Raji (cell line): ENCODE results near the gene DHODH.
A peak's percentile ranks its signal among the peaks of the same experiment; 100 is the strongest.

Experiments
- POLR2A ChIP-seq: IDR thresholded peaks from 2 replicates; pipeline ENCODE4 v1.6.1; 2011; ENCODE audit warnings: low read depth, low read length, control low read depth; ENCODE audit not compliant: insufficient read depth

Gene DHODH

GRCh38 chr16:72008424-72009216 lies at the start of gene DHODH:
DHODH (plus strand) TSS chr16:72008744; CDS start chr16:72008765, 21 bp downstream.
- TF ChIP-seq POLR2A = peak; percentile 94

DNA sequence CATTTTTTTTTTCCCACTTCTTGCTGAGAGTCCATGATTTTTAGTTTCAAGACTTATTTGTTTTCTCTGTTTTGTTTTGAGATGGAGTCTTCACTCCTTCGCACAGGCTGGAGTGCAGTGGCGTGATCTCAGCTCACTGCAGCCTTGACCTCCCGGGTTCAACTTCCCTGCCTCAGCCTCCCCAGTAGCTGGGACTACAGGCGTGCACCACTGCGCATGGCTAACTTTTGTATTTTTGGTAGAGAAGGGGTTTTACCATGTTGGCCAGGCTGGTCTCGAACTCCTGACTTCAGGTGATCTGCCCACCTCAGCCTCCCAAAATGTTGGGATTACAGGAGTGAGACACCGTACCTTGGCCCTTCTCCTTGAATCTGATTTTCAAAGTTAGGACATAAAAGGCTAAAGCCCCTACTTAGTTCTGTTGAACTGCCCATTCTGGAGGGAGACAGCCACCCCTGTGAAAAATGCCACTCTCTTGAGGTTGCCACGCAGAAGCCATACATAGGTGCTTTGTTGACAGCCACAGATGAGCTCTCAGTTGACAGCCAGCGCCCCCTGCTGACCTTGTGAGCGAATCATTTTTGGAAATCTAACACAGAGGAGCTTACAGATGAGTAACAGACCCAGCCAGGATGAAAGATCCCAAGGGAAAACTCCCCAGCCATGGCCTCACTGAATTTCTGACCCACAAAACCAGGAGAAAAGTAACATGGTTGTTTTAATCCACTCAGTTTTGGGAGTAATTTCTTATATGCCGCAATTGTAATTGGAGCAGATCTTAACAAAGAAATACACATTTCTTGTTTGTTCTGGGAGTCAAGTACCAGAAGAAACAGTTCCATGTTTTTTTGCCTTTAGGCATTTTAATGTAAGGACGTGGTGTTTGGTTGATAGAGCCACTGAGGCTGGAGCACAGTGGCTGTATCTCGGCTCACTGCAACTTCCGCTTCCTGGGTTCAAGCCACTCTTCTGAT lies 47.2 kb upstream of the DHODH start:
- no peak for TF ChIP-seq POLR2A

- no peak for TF ChIP-seq POLR2A
Observed at GRCh38 chr16:71963125-71963875, 45.2 kb upstream of the DHODH start.

DNA sequence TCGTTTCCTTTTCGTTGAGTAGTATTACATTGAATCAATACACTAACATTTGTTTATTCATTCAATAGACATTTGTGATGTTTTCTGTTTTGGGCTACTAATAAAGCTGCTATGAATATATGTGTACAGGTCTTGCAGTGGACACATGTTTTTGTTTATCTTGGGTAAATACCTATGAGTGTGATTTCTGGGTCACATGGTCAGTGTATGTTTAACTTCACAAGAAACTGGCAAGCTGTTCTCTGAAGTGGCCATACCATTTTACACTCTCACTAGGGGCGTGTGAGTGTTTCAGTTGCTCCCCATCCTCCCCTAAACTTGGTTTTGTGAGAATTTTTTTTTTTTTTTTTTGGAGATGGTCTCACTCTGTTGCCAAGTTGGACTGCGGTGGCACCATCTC lies 43.3 kb upstream of the DHODH start:
- TF ChIP-seq POLR2A = no peak

GRCh38 chr16:71966932-71967331 lies 41.6 kb upstream of the DHODH start:
- no peak for TF ChIP-seq POLR2A

DNA sequence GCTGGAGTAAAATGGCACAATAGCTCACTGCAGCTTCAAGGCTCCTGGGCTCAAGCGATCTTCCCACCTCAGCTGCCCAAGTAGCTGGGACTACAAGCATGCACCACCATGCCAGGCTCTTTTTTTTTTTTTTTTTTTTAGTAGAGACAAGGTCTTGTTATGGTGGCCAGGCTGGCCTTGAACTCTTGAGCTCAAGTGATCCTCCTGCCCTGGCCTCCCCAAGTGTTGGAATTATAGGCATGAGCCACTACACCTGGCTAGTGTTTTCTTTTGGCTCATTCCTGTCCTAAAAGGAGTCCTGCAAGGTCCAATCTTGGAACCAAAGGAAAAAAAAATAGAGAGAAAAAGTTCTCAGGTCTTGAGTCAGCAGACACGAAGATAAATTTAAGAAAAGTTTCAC lies 39.2 kb upstream of the DHODH start:
- no peak for TF ChIP-seq POLR2A

GRCh38 chr16:71971571-71971970 lies 37.0 kb upstream of the DHODH start:
- no peak for TF ChIP-seq POLR2A

GRCh38 chr16:71972356-71972755 lies 36.2 kb upstream of the DHODH start:
- TF ChIP-seq POLR2A = no peak

GRCh38 chr16:71973001-71973400 lies 35.5 kb upstream of the DHODH start:
- TF ChIP-seq POLR2A = no peak

DNA sequence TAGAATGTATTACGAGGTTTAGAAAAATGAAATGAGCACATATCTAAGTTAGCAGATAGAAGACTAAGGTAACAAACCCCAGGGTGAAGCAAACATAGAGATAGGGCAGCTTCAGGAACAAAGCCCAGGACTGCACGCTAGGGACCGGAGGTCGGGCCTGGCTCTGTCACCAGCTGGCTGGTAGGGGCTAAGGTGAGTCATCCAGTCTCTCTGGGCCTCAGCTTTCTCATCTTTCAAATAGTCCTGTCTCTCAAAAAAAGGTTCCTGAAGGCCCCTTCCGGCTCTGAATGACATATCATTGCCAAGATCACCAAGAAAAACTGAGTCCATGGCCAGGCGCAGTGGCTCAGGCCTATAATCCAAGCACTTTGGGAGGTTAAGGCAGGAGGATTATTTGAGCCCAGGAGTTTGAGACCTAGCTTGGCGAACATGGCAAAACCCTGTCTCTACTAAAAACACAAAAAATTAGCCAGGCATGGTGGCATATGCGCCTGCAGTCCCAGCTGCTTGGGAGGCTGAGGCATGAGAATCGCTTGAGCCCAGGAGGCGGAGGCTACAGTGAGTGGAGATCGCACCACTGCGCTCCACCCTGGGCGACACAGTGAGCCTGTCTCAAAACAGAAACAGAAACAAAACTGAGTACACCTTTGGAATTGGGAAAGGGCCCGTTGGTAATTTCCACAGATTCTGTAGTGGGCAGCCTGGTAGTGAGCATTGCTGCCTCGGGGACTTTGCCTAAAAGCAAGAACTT lies 34.3 kb upstream of the DHODH start:
- no peak for TF ChIP-seq POLR2A

DNA sequence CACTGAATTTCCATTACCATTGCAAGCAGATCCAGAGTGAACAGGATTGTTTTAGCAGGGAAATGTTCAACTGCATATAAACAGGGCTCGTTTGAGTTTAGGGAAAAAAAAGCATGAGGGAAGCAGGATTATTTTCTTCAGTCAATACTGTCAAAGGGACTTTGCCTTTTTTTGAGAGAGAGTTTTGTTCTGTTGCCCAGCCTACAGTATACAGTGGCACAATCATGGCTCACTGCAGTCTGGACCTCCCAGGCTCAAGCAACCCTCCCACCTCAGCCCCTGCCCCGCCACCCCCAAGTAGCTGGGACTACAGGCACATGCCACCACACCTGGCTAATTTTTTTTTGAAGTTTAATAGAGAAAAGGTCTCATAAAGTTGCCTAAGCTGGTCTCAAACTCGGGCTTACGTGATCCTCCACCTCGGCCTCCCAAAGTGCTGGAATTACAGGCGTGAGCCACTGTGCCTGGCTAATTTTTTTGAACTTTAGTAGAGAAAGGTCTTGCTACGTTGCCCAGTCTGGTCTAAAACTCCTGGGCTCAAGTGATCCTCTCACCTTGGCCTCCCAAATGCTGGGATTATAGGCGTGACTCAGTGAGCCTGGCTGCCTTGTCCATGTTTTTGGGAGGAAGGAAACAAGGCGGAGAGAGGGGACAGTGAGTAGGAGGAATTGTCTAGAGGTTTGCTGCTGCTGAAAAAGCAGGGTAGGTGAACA lies 23.1 kb upstream of the DHODH start:
- TF ChIP-seq POLR2A = no peak

- TF ChIP-seq POLR2A = no peak
Observed at GRCh38 chr16:71986131-71986530, 22.4 kb upstream of the DHODH start.

GRCh38 chr16:71995038-71995437 lies 13.5 kb upstream of the DHODH start:
- TF ChIP-seq POLR2A = no peak

DNA sequence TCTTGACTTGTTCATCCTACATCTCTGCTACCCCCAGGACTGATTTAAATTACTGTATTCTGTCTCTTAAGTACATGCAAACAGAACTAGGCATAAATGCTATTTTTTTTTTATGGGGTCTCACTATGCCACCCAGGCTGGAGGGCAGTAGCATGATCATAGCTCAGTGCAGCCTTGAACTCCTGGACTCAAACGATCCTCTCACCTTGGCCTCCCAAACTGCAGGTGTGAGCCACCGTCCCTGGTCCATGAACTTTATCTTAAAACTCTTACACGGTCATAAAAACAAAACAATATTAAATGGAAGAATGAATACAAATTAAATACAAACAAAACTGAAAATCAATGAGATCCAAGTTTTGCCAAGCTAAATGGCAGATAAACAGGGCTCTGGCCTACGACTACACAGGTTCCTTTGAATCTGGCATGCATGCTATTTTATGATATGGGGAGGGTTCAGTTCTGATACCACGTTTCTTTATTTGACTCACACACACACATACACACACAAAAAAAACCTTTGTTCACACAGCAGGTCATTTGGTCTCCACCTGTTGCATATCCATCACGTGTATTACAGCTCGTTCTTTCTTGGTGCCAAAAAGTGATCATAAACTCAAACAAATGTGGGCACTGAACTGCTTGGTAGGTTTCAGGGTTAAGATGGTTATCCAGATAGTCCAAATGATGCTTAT lies 7.2 kb upstream of the DHODH start:
- no peak for TF ChIP-seq POLR2A

DNA sequence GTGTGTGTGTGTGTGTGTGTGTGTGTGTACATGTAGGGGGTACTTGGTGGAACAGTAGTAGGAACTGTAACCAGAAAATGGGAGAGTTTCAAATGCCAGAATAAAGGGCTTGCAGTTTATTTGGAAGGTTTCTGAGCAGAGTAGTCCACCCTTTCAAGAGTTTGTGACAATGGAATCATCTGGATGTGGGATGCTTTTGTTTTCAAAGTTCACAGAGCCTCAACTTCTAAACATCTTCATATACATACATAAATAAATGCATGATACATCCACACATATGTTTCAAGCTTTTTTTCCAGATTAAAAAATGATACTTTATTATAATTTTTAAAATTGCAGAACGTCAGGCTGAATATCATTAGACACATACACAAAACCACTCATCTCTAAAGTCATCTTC lies 5.9 kb upstream of the DHODH start:
- TF ChIP-seq POLR2A = no peak
